ENCODE measurements around the gene SYNE3. TPM values are rescaled to one million over a fixed set of nuclear protein-coding genes. Genes with fewer than 3 reads are reported as not detected.

Gene SYNE3
- total and polyA plus RNA-seq, 7 donors = 0.45 to 4.7 (median 3.4) TPM

DNA sequence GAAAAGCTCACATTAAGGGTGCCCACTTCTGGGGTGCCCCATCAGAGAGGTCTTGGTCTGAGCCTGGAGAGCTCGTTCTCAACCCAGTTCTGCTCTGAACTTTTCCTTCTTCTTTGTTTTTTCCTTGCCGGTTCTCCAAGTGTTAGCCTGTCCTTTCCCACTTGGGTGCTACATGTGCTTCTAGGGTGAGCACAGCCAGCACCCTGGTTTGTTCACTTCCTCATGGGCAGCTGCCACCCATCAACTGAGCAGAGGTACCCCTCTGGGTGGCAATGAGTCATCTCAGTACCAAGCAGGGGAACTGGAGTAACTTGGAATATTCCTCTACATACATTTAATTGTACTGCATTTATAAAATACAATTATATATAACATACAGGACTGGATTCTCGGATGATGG, 3.9 kb upstream of the SYNE3 start:
- DNase-seq = no peak
- Histone ChIP-seq H3K4me3 (no peak overlapping the region), H3K27ac (no peak overlapping the region), H3K4me1 (peaks cover 36% of the 10 kb centered on the region), H3K36me3 (ENCODE audit: insufficient read depth in 1 of 2, low read depth in 1 of 2) (peaks cover 0 to 5% of the 10 kb centered on the region in 2 donors), H3K27me3 (ENCODE audit: insufficient read depth in 3 of 3, low read length in 2 of 3) (no peaks in the 10 kb centered on the region), H3K9me3 (no peaks in the 10 kb centered on the region)
- no peak for ATAC-seq
- intact Hi-C loops (cut with DNase I) = no loop called here
- TF ChIP-seq, protein P1, sequence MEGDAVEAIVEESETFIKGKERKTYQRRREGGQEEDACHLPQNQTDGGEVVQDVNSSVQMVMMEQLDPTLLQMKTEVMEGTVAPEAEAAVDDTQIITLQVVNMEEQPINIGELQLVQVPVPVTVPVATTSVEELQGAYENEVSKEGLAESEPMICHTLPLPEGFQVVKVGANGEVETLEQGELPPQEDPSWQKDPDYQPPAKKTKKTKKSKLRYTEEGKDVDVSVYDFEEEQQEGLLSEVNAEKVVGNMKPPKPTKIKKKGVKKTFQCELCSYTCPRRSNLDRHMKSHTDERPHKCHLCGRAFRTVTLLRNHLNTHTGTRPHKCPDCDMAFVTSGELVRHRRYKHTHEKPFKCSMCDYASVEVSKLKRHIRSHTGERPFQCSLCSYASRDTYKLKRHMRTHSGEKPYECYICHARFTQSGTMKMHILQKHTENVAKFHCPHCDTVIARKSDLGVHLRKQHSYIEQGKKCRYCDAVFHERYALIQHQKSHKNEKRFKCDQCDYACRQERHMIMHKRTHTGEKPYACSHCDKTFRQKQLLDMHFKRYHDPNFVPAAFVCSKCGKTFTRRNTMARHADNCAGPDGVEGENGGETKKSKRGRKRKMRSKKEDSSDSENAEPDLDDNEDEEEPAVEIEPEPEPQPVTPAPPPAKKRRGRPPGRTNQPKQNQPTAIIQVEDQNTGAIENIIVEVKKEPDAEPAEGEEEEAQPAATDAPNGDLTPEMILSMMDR (IDR thresholded peaks at IDR 0.05) = no peak
- 53 to 69% (median 63%) methylated on average over 3 of the region's 3 CpGs for WGBS, 3 donors

DNA sequence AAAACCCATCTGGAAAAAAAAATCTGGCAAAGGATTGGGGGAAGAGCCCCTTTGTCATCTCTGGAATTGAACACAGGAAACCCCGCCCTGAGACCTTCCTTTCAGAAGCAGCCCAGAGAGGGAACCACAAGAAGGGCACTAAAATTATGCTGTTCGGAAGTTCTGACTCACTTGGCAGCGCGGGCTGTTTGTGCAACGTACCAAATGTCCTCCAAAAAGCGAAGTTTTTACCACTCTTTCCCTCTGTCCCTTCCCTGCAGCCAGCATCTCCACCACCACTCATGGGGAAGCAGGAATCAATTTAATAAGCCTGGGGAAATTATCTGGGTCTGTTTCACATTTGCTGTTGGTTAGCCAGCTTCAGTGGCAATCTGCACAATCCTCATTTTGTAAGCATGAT, 3.2 kb upstream of the SYNE3 start:
- 11 to 22% (median 15%) methylated on average over 6 of the region's 6 CpGs for WGBS, 3 donors
- H3K36me3 ChIP-seq (ENCODE audit: insufficient read depth in 1 of 2, low read depth in 1 of 2) = peaks cover 0 to 5% of the 10 kb centered on the region in 2 donors
- peaks cover 42% of the 10 kb centered on the region for H3K4me1 ChIP-seq
- TF ChIP-seq, protein P1 (IDR thresholded peaks at IDR 0.05) = no peak
- no peaks in the 10 kb centered on the region for H3K9me3 ChIP-seq
- DNase-seq = peak; percentile 85 to 86
- intact Hi-C loops (cut with DNase I) = no loop called here
- peak in 3 of 4 donors; percentile 26 to 37 (median 34) for ATAC-seq
- no peaks in the 10 kb centered on the region for H3K27me3 ChIP-seq (ENCODE audit: insufficient read depth in 3 of 3, low read length in 2 of 3)
- no peak overlapping the region for H3K4me3 ChIP-seq
- no peak overlapping the region for H3K27ac ChIP-seq

DNA sequence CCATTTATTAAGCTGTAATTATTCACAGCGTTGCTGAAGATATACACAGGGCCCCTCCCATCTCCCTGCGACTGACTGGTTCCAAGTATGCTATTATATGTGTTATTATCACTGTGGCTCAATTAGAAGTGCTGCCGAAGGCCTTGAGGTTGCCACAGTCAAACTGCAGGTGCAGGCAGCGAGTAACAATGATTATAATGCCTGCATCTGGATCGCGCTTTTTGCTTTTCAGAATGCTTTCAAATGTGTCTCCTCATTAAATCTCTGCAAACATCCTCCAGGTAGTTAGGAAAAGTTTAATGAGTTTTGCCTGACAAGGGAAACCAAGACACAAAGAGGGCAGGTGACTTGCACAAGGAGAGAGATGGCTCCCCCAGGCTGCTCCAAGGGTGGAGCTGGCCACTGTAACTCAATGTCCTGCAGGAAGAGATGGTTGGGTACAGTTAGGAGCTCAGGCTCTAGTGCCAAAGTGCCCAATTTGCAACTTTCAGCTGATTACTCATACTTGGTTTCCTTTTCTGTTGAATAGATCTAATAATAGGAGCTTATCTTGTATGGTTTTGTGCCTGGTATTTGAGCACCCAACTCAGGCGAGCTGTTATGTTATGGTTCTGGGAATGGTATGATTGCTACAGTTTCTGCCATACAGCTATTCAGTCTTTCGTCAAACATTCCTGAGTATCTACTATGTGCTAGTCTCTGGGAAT, 1.7 kb upstream of the SYNE3 start:
- 72 to 78% (median 76%) methylated on average over 8 of the region's 8 CpGs for WGBS, 3 donors
- intact Hi-C loops (cut with DNase I) = no loop called here
- Histone ChIP-seq H3K27me3 (ENCODE audit: insufficient read depth in 3 of 3, low read length in 2 of 3) (no peaks in the 10 kb centered on the region), H3K4me1 (peaks cover 37% of the 10 kb centered on the region), H3K9me3 (no peaks in the 10 kb centered on the region), H3K4me3 (no peak overlapping the region), H3K27ac (no peak overlapping the region), H3K36me3 (ENCODE audit: insufficient read depth in 1 of 2, low read depth in 1 of 2) (peaks cover 0 to 2% of the 10 kb centered on the region in 2 donors)
- DNase-seq (no peak), ATAC-seq (no peak)
- TF ChIP-seq, protein P1 (IDR thresholded peaks at IDR 0.05) = no peak

GRCh38 chr14:95515596-95516552, 576 bp downstream of the SYNE3 start:
- DNase-seq (peak; percentile 75 to 87), ATAC-seq (peak; percentile 78 to 85 (median 81))
- H3K27me3 ChIP-seq (ENCODE audit: insufficient read depth in 3 of 3, low read length in 2 of 3) = no peaks in the 10 kb centered on the region
- peak overlapping the region; percentile 58 for H3K27ac ChIP-seq
- peak overlapping the region; percentile 86 for H3K4me3 ChIP-seq
- intact Hi-C loops (cut with DNase I) = no loop called here
- peaks cover 48% of the 10 kb centered on the region for H3K4me1 ChIP-seq
- no peaks in the 10 kb centered on the region for H3K36me3 ChIP-seq (ENCODE audit: insufficient read depth in 1 of 2, low read depth in 1 of 2)
- TF ChIP-seq, protein P1 (IDR thresholded peaks at IDR 0.05) = peak; percentile 41
- WGBS, 3 donors = 2 to 6% (median 3%) methylated on average over 28 to 50 of the region's 50 CpGs
- no peaks in the 10 kb centered on the region for H3K9me3 ChIP-seq
